HG02571 (cell line): ENCODE measurements around the gene NUP153.
"Not testable (repeated sequence)": the region's sequence is repeated elsewhere in the genome, so short reads cannot be mapped to it uniquely, and the experiment has no call there.

Experiments
- ATAC-seq: cut with Tn5 transposase; IDR thresholded peaks from one replicate; pipeline ENCODE4 v1.9.1; 2021; ENCODE audit warnings: mild to moderate bottlenecking, moderate library complexity; ENCODE audit not compliant: unreplicated experiment

Gene NUP153

GRCh38 chr6:17621003-17621402 lies 85.7 kb downstream of the NUP153 start:
- peak; percentile 77 for ATAC-seq

GRCh38 chr6:17615794-17616193 lies 90.9 kb downstream of the NUP153 start:
- ATAC-seq: no peak

GRCh38 chr6:17612048-17612447 lies 94.7 kb downstream of the NUP153 start:
- no peak for ATAC-seq

- no peak for ATAC-seq
Observed at GRCh38 chr6:17610835-17611234, 95.9 kb downstream of the NUP153 start.

DNA sequence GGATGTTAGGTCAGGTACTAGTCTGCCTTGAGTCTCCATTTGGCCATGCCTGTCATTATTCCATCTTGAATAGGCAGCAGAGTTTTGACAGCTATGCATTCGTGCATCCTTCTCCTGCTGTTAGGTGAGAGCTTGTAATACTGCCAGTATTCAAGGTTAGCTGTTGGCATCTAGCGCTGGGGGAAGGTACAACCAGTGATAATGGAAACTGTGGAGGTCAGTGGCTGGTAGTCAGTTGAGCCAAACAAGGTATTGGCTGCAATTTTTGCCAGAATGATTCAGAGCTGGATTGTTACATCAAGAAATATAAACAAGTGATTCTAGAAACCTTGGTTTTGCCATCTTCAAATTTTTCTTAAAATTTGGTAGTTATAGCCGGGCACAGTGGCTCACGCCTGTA lies 100.1 kb downstream of the NUP153 start:
- no peak for ATAC-seq

- ATAC-seq: no peak
Observed at GRCh38 chr6:17602888-17603287, 103.8 kb downstream of the NUP153 start.

GRCh38 chr6:17601386-17601703 lies 105.4 kb downstream of the NUP153 start:
- ATAC-seq: no peak

- ATAC-seq: peak; percentile 55
Observed at GRCh38 chr6:17600527-17601385, 106.0 kb downstream of the NUP153 start.

DNA sequence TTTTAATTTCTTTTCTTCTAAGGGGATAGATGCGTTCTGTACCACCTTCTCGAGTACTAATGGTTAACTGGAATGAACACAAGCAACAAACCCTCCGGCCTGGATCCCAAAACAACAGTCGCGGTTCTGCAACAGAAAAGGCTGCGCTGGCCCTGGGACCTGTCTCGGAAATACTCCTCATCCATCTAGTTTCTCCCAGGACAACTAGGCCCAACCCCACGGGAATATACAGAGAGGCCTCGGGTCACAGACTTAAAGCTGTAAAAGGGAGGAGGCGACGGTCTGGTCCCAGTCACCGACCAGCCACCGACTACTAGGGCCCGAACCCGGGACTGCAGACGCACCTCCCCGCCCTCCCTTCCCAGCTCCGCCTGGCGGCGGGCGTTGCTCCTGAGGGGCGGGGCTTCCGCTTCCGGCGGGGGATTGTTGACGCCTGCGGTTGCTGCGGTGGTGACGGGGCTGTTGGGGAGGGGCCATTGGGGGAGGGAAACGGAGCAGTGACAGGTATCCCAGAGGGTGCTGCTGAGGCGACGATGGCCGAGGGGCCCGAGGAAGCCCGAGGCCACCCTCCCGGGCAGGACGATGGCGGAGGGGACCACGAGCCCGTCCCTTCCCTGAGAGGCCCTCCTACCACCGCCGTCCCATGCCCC lies 106.7 kb downstream of the NUP153 start, which contains the start of gene FAM8A1:
Gene FAM8A1, plus strand, starts transcription at position 426 of the 650 bp plus-strand sequence. Its CDS starts 108 bp downstream, at position 534.
- peak; percentile 91 for ATAC-seq

DNA sequence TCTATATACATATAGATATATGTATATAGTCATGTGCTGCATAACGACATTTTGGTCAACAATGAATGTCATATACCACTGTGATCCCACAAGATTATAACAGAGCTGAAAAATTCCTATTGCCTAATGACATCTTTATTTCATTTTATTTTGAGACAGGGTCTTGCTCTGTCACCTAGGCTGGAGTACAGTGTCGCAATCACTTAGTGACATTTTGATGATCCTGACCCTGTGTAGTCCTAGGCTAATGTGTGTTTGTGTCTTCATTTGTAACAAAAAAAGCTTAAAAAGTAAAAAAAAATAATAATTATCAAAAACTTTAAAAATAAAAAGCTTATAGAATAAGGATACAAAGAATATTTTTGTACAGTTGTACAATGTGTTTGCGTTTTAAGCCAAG lies 110.6 kb downstream of the NUP153 start:
- ATAC-seq: no peak

DNA sequence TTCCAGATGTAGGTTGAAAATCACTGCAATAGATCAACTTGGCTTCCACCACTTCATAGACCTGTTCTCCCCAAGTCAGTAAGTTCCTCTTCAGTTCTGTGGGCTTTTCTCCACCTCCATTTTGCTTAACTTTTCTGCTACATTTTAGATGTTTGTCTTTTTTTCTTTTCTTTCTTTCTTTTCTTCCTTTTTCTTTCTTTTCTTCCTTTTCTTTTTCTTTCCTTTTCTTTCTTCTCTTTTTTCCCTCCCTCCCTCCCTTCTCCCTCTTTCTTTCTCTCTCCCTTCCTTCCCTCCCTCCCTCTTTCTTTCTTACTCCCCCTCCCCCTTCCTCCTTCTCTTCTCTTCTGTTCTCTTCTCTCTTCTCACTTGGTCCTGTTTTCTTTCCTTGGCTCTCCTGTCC lies 113.5 kb downstream of the NUP153 start:
- no peak for ATAC-seq

- no peak for ATAC-seq
Observed at GRCh38 chr6:17591287-17591686, 115.4 kb downstream of the NUP153 start.

GRCh38 chr6:17589406-17590096 lies 117.2 kb downstream of the NUP153 start:
- ATAC-seq: no peak

GRCh38 chr6:17588011-17588410 lies 118.7 kb downstream of the NUP153 start:
- no peak for ATAC-seq

DNA sequence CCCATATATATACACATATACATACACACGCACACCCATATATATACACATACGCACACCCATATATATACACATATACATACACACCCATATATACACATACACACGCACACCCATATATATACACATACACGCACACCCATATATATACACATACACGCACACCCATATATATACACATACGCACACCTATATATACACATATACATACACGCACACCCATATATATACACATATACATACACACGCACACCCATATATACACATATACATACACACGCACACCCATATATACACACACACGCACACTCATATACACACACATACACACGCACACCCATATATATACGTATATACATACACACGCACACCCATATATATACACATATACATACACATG lies 120.1 kb downstream of the NUP153 start:
- not testable (repeated sequence) for ATAC-seq

- ATAC-seq: no peak
Observed at GRCh38 chr6:17585766-17586490, 120.8 kb downstream of the NUP153 start.

GRCh38 chr6:17584241-17584803 lies 122.4 kb downstream of the NUP153 start:
- no peak for ATAC-seq

DNA sequence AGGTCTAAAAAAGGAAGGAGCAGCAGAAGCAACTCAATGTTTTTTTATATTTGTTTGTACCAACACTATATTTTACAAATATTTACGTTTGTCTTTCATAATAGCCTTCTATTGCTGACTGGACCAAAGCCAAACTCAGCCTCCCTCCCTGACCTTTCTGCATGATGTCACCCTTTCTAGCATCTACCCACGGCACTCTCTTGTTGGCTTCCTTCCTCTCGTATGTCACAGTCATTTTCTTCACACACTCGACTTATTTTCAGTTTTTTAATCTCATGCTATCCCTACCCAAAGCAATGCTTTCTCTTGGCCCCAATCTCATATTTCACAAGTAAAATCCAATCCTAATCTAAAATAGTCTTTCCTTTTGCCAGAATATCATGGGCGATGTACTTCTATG lies 122.9 kb downstream of the NUP153 start:
- no peak for ATAC-seq

DNA sequence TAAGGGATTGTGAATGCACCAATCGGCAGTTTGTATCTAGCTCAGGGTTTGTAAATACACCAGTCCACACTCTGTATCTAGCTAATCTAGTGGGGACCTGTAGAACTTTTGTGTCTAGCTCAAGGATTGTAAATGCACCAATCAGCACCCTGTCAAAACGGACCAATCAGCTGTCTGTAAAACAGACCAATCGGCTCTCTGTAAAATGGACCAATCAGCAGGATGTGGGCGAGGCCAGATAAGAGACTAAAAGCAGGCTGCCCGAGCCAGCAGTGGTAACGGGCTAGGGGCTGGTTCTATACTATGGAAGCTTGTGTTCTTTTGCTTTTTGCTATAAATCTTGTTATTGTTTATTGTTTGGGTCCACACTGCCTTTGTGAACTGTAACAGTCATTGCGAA lies 125.4 kb downstream of the NUP153 start:
- not testable (repeated sequence) for ATAC-seq

GRCh38 chr6:17580518-17581048 lies 126.1 kb downstream of the NUP153 start:
- ATAC-seq: no peak
